Endothelial cell of hepatic sinusoid (primary cell): ENCODE results near the gene FHOD3.

Source experiments
- in situ Hi-C: cut with HindIII; loops from 2 replicates; pipeline ENCODE4 v1.10.0; 2017; ENCODE audit warnings: low sequenced_read_pairs

The FHOD3 gene

DNA sequence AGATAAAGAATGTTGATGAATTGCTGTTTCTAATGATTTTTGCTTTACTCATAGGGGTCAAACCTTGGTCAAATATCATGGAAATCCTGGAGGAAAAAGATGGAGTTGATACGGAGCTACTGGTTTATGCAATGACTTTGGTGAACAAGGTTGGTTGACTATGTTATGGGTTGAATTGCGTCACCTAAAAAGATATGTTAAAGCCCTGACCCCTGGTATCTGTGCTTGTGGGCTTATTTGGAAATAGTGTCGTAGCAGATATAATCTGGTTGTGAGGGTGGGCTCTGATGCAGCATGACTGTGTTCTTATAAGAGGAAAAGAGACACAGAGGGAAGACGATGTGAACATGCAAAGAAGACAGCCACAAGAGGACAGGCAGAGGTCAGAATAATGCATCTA, 305.1 kb downstream of the FHOD3 start:
- in situ Hi-C loops: no loop called here

GRCh38 chr18:36608107-36608506, 310.6 kb downstream of the FHOD3 start:
- in situ Hi-C loops: no loop called here

DNA sequence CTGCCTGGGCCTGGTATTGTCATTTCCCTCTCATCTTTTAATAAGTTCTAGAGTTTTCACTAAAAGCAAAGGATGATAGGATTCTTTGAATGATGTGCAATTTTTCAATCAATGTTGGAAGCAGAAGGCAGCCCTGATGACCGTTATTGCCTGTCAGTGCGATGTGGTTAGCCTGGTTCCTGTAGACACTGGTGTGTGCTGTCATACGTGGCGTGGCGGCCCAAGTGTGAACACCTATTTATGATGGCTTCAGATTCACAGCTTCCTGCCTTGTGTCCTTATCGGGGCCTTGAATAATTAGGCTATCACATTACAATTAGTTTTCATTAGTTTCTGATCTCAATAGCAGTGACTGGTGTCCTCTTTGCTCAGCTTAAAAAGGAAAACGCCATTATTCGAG, 312.7 kb downstream of the FHOD3 start:
- in situ Hi-C loops: no loop called here

DNA sequence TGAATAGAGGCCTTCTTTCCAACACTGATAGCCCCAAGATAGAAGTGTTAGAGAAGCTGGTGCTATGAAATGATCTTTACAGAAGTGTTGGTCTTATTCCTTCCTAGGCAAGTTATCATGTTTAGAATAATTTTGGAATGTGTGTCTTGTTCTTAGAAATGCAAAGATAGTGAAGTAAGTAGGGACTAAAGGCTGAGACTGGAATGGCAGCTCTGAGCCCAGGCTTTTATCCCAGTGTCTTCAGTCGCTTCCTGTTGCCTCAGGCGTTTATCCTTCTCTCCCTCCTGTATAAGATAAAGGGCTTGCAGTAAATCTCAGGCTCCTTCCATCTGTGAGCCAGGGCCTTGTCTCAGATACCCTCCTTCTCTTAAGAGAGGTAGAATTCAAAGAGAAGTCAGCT, 313.1 kb downstream of the FHOD3 start:
- in situ Hi-C loops: no loop called here

DNA sequence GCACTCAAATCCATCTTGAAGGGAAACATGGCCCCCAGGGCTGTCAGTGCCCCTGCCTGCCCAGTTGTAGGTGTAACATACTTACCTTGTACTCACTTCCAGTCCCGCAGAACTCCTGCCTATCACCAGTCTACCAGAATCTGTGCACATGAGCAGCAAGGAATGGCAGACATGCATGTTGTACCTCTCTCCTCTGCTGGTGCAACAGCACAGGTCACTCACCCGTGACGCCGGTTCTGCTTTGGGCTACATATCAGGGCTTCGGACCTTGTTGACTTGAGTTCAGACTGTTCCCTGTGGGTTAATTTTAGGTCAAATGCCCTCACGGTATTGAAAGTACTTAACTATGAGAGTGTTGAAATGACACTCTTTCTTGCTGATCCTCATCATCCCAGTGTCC, 315.6 kb downstream of the FHOD3 start:
- in situ Hi-C loops: no loop called here

DNA sequence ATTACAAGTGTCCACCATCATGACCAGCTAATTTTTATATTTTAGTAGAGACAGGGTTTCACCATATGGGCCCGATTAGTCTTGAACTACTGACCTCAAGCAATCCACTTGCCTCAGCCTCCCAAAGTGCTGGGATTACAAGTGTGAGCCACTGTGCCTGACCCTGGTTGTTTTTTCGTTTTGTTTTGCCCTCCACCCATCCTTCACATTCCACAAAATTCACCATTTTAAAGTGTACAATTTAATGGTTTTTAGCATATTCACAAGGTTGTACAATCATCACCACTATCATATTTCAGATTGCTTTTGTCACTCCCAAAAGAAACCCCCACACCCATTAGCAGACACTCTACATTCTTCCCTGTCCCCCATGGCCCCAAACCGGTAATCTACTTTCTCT, 316.3 kb downstream of the FHOD3 start:
- in situ Hi-C loops: no loop called here

DNA sequence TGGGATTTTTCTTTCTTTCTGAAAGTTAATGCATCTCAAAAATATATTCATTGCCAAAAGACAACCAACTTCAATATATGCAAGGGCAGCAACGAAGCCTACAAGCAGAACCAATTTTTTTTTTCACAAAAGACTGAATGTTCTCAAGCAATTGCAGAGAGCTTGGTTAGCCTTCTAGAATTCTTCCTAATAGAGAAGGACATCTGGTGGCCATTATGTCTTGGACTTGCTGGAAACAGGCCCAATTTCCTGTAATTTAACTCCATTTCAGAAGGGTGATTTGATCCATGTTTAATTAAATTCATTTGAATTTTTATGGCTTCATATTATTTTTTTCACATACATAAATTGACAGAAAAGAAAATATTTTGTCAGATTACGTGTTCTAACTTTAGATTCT, 323.3 kb downstream of the FHOD3 start:
- in situ Hi-C loops: no loop called here

- in situ Hi-C loops: no loop called here
Measured at GRCh38 chr18:36622610-36623009, 325.1 kb downstream of the FHOD3 start.

DNA sequence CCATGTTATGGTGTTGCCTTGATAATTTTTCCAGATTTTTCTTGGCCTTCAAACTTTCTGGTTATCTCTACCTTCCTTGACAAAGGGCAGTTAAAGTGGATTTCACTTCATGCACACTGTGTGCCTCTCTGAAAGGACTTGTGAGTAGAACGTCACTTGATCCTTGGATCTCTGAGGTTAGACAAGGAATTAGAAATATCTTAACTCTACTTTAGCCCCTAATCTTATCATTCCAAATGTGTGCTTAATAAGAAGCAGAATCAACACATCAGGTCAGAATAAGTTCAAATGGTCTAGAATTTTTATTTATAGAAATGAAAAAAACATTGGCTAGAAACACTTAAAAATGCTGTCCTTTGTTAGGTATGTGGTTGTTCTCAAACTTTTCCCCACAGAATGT, 325.6 kb downstream of the FHOD3 start:
- in situ Hi-C loops: no loop called here

DNA sequence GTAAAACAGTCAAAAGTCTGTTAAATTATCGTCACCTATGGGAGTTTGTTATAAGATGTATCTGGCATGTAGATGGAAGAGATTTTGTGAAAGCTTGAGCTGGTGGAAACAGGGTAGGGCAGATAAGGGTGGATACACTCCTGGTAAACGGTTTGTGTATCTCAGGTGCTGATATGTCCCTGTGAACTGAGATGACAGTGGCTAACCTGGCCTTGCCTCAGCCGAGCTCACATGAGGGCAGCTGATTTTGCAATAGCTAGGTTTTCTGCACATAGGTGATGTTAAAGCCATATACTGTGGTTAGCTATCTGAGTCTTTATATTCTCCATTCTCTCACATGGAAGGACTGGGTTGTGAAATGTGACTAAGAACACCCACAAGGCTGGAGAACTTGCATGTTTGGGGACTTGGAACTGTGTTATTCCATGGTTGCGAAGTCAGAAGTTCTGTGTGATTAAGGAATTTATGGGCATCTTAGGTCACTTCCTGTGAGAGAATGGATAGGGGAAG, 326.2 kb downstream of the FHOD3 start:
- in situ Hi-C loops: no loop called here

GRCh38 chr18:36624451-36625167, 327.1 kb downstream of the FHOD3 start:
- in situ Hi-C loops: no loop called here

- in situ Hi-C loops: no loop called here
Measured at GRCh38 chr18:36625386-36625785, 327.9 kb downstream of the FHOD3 start.

GRCh38 chr18:36627637-36628036, 330.1 kb downstream of the FHOD3 start:
- in situ Hi-C loops: no loop called here

DNA sequence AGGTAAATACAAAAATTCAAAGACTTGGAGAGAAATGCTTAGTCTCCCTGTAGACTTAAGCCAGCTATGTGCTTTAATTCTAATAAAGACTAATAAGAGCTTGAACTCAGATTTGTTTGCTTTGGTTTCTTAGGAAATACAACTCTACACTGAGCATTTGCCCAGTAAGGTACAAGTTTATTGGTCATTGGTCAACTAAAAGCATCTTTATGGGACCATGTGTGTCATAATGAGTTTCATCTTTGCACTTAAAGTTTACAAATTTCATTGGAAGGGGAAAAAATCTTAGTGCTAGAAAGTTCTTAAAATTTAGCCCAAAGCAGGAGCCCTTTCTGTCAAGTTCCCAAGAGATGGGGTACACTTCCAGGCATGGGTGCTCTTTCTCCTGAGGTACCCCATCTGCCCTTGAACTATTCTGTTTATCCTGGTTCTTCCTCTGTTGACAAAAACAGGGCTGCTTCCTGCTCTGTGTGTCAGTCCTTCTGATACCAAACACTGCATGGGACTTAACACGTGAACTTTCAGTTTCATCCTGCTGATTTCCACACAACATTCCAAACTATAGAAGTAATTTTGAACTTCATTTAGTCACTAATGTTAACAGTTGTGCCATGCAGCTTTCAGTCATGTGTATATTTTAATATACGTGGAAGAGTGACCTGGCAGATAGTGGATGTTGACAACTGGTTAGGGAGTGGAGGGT, 331.1 kb downstream of the FHOD3 start:
- in situ Hi-C loops: no loop called here

GRCh38 chr18:36629138-36629530, 331.6 kb downstream of the FHOD3 start:
- in situ Hi-C loops: no loop called here

DNA sequence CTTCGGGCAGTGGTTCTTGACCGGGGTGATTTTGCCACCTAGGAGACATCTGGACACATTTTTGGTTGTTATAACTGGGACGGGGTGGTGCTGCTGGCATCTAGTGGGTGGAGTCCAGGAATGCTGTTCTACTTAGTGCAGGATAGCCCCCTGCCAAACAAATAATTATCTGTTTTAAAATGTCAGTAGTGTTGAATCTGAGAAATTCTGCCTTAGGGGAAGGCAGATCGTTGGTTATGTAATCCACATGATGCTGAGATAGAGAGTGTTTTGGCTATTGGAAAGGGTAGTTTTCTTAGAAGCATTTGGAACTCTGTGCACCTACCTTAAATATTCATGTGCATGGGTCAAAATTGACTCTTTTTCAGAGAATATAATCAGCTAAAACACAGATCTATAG, 332.3 kb downstream of the FHOD3 start:
- in situ Hi-C loops: no loop called here

DNA sequence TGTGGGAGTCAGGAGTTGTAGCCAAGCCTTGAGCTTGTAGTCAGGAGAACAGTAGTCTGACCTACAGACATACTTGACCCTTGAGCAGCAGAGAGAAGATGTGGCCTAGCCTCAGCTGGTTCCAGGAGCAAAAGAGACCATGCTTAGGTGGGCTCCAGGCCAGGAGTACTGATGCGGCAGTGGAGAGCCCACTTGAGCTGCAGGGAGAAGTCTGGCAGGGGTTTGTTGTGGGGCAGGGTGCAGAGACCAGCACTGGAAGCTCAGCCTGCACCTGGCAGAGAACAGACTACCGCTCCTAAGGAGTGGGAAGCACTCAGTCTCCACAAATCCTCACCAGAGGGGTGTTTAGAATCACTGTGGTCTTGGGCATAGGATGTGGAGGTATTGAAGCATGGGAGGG, 333.4 kb downstream of the FHOD3 start:
- in situ Hi-C loops: no loop called here

GRCh38 chr18:36633961-36634412, 336.5 kb downstream of the FHOD3 start:
- in situ Hi-C loops: no loop called here

DNA sequence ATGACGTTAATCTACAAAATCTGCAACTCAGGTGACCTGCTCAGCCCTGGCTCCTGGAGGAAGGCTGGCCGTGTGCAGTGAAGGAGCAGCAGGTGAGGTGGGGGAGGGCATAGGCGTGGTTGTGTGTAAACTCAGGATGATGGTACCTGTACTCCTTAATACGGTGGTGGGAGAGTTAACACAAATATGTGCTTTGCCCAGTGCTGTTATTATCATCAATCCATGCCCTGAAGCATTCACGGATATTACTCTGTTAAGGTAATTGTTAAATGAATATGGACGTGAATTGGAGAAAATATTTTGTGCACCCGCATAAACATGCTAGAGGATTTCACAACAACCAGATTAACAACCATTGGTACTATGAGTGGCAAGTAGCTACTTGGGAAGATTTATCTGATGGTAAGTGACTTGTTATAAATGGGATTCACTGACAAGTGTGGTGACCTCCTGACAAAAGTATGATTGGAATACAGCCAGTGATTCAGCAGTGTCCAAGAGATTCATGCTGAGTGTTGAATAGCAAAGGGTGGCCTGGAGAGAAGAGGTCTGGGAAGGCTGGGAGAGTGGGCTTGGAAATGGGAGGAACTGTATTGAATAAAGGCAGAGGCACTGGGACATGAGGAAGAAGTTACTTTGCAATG, 337.2 kb downstream of the FHOD3 start:
- in situ Hi-C loops: no loop called here

DNA sequence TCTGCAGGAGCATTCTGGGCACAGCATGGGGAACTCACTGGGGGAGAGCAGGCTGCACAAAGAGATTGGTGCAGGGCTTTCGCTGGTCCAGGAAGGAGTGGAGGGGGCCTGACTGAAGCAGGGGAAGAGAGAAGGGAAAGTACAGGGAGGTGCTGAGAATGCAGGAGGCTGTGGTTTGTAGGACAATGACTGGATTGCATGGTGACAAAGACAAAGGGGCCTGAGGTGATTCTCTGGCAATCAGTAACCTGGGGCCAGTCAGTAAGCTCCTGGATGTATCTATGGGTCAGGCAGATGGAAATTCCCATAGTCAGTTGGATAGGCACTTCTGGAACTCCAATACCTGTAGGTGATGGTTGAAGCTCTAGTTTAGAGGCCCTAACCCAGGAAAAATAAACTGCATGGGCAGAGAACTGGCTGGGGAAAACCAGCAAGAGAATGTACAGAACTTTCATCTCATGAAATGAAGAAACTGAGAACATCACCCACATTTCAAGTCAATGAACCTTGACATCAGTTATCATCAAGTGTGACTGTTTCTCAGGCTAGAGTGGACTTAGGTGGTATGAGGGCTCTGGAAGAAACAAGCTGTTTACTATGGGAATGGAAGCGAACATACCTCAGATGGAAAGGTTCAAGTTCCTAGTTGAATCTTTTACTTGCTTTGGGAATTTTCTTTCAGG, 338.0 kb downstream of the FHOD3 start:
- in situ Hi-C loops: no loop called here

GRCh38 chr18:36636237-36636817, 338.8 kb downstream of the FHOD3 start:
- in situ Hi-C loops: no loop called here
